Esophagus (tissue), 2 donors: ENCODE data around the gene ZNF2. TPM values are rescaled to one million over a fixed set of nuclear protein-coding genes. Genes with fewer than 3 reads are reported as not detected.
A peak's percentile ranks its signal among the peaks of the same experiment; 100 is the strongest.

Source experiments
- H3K27ac ChIP-seq, 2 donors: one replicate each; pipeline ENCODE4 v1.5.1; 2013; ENCODE audit warnings: low read depth in 2 of 2, mild to moderate bottlenecking in 2 of 2, inconsistent platforms in 1 of 2, low read length in 1 of 2, moderate library complexity in 1 of 2
- H3K27me3 ChIP-seq, 2 donors: one replicate each; pipeline ENCODE4 v1.6.1; 2013; ENCODE audit warnings: low read length in 2 of 2, control low read depth in 1 of 2, mild to moderate bottlenecking in 1 of 2; ENCODE audit not compliant: insufficient read depth in 2 of 2, control insufficient read depth in 1 of 2
- H3K36me3 ChIP-seq, 2 donors: one replicate each; pipeline ENCODE4 v1.6.1; 2013; ENCODE audit warnings: low read length in 1 of 2; ENCODE audit not compliant: control insufficient read depth in 2 of 2, insufficient read depth in 2 of 2
- H3K4me1 ChIP-seq, 2 donors: one replicate each; pipeline ENCODE4 v1.6.1; 2013; ENCODE audit warnings: low read length in 1 of 2; ENCODE audit not compliant: control insufficient read depth in 2 of 2, insufficient read depth in 2 of 2
- H3K4me3 ChIP-seq, 2 donors: one replicate each; pipeline ENCODE4 v1.5.1; 2013; ENCODE audit warnings: low read length in 2 of 2, mild to moderate bottlenecking in 2 of 2, low read depth in 1 of 2, moderate library complexity in 1 of 2
- H3K9me3 ChIP-seq, 2 donors: one replicate each; pipeline ENCODE4 v1.6.1; 2013; ENCODE audit warnings: mild to moderate bottlenecking in 2 of 2, low read depth in 1 of 2, low read length in 1 of 2, moderate library complexity in 1 of 2; ENCODE audit not compliant: control insufficient read depth in 2 of 2, insufficient read depth in 1 of 2
- WGBS, 2 donors: extraction: QIAGEN DNeasy Blood & Tissue Kit; methylation state at CpG; one replicate each; pipeline ENCODE4 v1.1.7; 2013; 5-methylcytosine and 5-hydroxymethylcytosine counted together
- polyA plus RNA-seq, 2 donors: library from polyadenylated mRNA; stranded (reverse); fragments of 200-250 nt; gene quantifications; one replicate each; pipeline ENCODE4 v1.2.3, GENCODE V29; 2013
- donor health status: healthy with polysubstance abuse.
- donor health status: Bipolar disorder and iron deficiency.

ZNF2 gene
- polyA plus RNA-seq, 2 donors = 0.90 to 1.2 TPM

DNA sequence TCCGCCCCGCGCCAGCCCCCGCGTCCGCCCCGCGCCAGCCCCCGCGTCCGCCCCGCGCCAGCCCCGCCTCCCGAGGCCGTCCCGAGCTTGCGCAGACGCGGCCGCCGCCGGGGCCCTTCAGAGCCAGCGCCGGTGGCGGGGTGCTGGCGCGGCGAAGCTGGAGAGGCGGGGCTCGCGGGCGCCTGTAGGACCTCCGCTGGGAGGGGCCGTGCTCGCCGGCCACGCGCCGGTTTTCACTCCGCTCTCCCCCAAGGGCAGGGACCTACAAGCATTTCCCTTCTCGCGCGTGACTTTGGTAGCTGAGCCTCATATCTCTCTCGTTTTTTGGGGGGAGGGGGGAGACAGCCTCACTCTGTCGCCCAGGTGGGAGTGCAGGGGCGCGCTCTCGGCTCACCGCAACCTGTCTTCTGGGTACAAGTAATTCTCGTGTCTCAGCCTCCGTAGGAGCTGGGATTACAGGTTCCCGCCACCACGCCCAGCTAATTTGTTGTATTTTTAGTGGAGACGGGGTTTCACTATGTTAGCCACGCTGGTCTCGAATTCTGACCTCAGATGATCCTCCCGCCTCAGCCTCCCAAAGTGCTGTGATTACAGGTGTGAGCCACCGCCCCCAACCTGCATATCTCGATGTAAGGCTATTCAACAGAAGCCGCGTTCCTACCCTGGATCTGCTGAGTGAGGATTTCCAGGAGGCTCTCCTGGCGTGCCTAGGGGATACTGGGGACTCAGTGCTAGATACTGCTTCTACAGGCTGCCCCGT, 5.7 kb upstream of the ZNF2 start, which contains the start of gene ZNF514:
Gene ZNF514 (minus strand): TSS at position 159 of the 760 bp plus-strand sequence. CDS start 6,595 bp downstream, outside the sequence.
- H3K27ac ChIP-seq = peak within 1 kb of the TSS; percentile 64 to 91

GRCh38 chr2:95165030-95165370, 609 bp upstream of the ZNF2 start:
- Histone ChIP-seq H3K36me3 (no peaks in the 10 kb centered on the region), H3K4me3 (peak overlapping the region; percentile 91 to 96)
- WGBS, 2 donors = 2% methylated on average over 9 of the region's 9 CpGs

More for the DNA sequence above, 5.7 kb upstream of the ZNF2 start, which contains the start of gene ZNF514:
- Histone ChIP-seq H3K4me3 (peak within 1 kb of the TSS; percentile 71 to 78), H3K27me3 (no peaks in the 10 kb centered on the region), H3K9me3 (peaks cover 0 to 7% of the 10 kb centered on the region in 2 donors), H3K36me3 (peaks cover 0 to 14% of the 10 kb centered on the region in 2 donors), H3K4me1 (peaks cover 3 to 9% of the 10 kb centered on the region in 2 donors)
- WGBS, 2 donors = 9 to 16% methylated on average over 34 to 64 of the region's 64 CpGs

DNA sequence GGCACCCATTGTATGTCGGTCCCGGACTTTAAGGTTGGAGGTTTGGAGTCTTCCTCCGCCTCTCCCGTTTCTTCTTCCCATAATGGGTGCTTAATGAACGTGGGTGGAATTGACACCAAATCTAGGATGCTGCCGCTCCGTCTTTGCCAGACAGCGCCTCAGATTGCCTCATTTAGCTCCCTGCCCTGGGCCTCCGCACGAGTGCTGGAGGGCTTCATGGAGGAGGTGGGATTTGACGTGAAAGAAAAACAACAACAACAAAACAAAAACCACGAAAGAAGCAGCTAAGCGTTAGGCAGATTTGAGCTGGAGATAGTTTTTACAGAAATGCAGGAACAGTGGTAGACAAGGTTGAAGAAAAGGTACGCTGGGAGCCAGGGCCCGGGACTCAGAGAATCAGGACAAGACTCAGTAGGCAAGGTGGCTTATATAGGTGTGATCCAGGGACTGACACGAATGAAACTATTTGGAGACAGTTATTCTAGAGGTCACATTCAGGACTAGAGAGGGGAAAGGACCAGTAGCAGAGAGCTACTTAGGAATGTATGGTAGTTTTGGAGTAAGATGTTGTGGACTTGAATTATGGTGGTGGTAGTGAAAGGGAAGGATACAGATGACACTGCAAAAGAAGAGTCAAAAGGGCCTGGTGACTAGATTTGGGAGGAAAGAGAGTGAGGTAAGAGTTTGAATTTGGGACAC, 605 bp downstream of the ZNF2 start:
- Histone ChIP-seq H3K4me1 (no peaks in the 10 kb centered on the region), H3K27me3 (no peaks in the 10 kb centered on the region), H3K9me3 (no peaks in the 10 kb centered on the region), H3K36me3 (no peaks in the 10 kb centered on the region), H3K4me3 (peak overlapping the region; percentile 91 to 96), H3K27ac (peak overlapping the region in 1 of 2 donors; percentile 99)
- 9% methylated on average over 16 of the region's 16 CpGs for WGBS, 2 donors

More at GRCh38 chr2:95165030-95165370, 609 bp upstream of the ZNF2 start:
- Histone ChIP-seq H3K27me3 (no peaks in the 10 kb centered on the region), H3K27ac (peak overlapping the region; percentile 97 to 99), H3K4me1 (no peaks in the 10 kb centered on the region), H3K9me3 (no peaks in the 10 kb centered on the region)

DNA sequence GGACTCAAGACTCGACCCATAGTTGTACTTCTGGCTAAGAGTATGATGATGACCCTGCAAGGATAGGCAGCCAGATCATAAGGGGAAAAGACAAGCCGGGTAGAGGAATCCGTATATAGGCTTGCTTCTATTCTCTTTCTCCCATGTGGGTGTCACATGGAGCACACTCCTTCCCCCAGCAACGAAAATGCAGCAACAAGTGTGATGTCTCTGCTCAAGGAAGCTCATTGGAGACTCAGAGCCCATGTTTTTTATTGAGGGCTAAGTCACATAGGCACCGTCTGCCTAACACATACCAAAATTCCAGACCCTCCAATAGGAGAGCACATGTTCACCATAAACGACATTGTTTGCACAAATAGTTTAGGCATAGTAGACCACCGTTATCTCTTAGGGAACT, 6.3 kb downstream of the ZNF2 start:
- Histone ChIP-seq H3K9me3 (no peaks in the 10 kb centered on the region), H3K4me3 (no peak overlapping the region), H3K27me3 (no peaks in the 10 kb centered on the region), H3K27ac (no peak overlapping the region), H3K4me1 (no peaks in the 10 kb centered on the region), H3K36me3 (no peaks in the 10 kb centered on the region)
- 81 to 84% methylated on average over 7 of the region's 7 CpGs for WGBS, 2 donors

DNA sequence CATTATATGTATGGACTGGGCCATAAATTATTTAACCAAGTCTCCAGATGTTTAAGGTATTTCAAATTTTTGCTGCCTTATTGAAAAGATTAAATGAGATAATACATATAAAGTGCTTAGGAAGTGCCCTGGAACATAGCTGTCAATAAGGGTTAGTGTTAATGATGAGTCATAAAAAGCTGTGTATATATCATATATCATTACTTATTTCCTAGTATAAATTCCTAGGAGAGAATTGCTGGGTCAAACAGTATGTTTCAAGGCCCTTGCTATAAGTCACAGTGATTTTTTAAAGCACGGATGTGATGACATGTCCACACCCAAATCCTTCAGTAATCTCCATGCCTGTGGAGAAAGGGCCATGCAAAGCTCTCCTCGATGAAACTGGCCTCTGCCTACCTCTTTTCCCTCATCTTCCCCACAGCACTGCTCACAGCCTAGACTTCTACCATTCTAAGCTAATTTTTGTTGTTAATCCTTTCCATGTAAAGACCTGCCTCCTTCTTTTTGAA, 8.5 kb downstream of the ZNF2 start:
- H3K4me3 ChIP-seq = no peak overlapping the region
- peaks cover 0 to 4% of the 10 kb centered on the region in 2 donors for H3K36me3 ChIP-seq
- 82 to 84% methylated on average over 2 of the region's 2 CpGs for WGBS, 2 donors

GRCh38 chr2:95179451-95179850, 13.8 kb downstream of the ZNF2 start:
- 75 to 87% methylated on average over 7 of the region's 7 CpGs for WGBS, 2 donors
- no peak overlapping the region for H3K4me3 ChIP-seq
- peaks cover 14 to 21% of the 10 kb centered on the region in 2 donors for H3K36me3 ChIP-seq
- H3K27ac ChIP-seq = no peak overlapping the region
- no peaks in the 10 kb centered on the region for H3K4me1 ChIP-seq
- peaks cover 2 to 12% of the 10 kb centered on the region in 2 donors for H3K9me3 ChIP-seq
- no peaks in the 10 kb centered on the region for H3K27me3 ChIP-seq

More for the DNA sequence above, 8.5 kb downstream of the ZNF2 start:
- Histone ChIP-seq H3K9me3 (no peaks in the 10 kb centered on the region), H3K27ac (no peak overlapping the region), H3K4me1 (no peaks in the 10 kb centered on the region), H3K27me3 (no peaks in the 10 kb centered on the region)

GRCh38 chr2:95181774-95182173, 16.2 kb downstream of the ZNF2 start:
- H3K27me3 ChIP-seq = no peaks in the 10 kb centered on the region
- H3K9me3 ChIP-seq = peaks cover 2 to 12% of the 10 kb centered on the region in 2 donors
- no peak overlapping the region for H3K27ac ChIP-seq
- peaks cover 14 to 21% of the 10 kb centered on the region in 2 donors for H3K36me3 ChIP-seq
- H3K4me3 ChIP-seq = no peak overlapping the region
- 98% methylated on average over 18 of the region's 18 CpGs for WGBS, 2 donors
- no peaks in the 10 kb centered on the region for H3K4me1 ChIP-seq

DNA sequence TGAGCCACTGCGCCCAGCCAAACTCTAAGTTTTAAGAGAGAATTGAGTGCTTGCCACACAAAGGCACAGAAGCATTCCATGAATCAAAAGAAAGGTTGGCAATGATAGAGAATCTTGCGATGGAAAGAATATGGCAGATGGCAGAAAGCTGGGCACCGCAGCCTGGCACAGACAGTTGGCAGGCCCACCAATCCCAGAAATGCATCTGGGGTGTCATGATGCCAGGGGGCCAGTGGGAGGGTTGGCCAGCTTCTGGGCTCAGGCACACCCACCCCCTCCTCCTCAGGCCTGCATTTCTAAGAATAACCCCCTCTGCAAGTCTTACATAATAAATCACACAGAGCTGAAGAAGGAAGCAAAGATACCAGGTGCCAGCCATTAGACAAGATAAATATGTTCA, 19.6 kb downstream of the ZNF2 start:
- H3K27me3 ChIP-seq = no peaks in the 10 kb centered on the region
- peaks cover 14 to 17% of the 10 kb centered on the region in 2 donors for H3K36me3 ChIP-seq
- H3K9me3 ChIP-seq = peaks cover 2 to 12% of the 10 kb centered on the region in 2 donors
- H3K27ac ChIP-seq = no peak overlapping the region
- H3K4me3 ChIP-seq = no peak overlapping the region
- WGBS, 2 donors = 95 to 100% methylated on average over 3 of the region's 3 CpGs
- no peaks in the 10 kb centered on the region for H3K4me1 ChIP-seq

- no peak overlapping the region for H3K27ac ChIP-seq
- H3K4me1 ChIP-seq = no peaks in the 10 kb centered on the region
- H3K36me3 ChIP-seq = peaks cover 11 to 12% of the 10 kb centered on the region in 2 donors
- peaks cover 2 to 9% of the 10 kb centered on the region in 2 donors for H3K9me3 ChIP-seq
- WGBS, 2 donors = 75 to 83% methylated on average over 2 of the region's 2 CpGs
- H3K4me3 ChIP-seq = no peak overlapping the region
- H3K27me3 ChIP-seq = no peaks in the 10 kb centered on the region
These were observed 20.4 kb downstream of the ZNF2 start for GRCh38 chr2:95185973-95186372.
